SK-N-SH treated with all-trans-retinoic acid at 6 μM for 48 hours (cell line): ENCODE data around the gene LRRK1.

ENCODE experiments used
- ATAC-seq: fragments of 200-7000 bp; cut with Tn5 transposase; 3 replicates; pipeline ENCODE4 v1.9.1; 2020; ENCODE audit warnings: mild to moderate bottlenecking, moderate library complexity
- ARNTL ChIP-seq: fragments of 450-650 bp; formaldehyde crosslinking; IDR thresholded peaks from 2 replicates; pipeline ENCODE4 v1.5.0; 2020; ENCODE audit warnings: low read depth, mild to moderate bottlenecking, moderate library complexity, borderline replicate concordance
- BACH2 ChIP-seq: fragments of 250-450 bp; sonication (Bioruptor Pico); IDR thresholded peaks from 2 replicates; pipeline ENCODE4 v1.9.0; 2021; ENCODE audit warnings: mild to moderate bottlenecking, borderline replicate concordance
- CSDC2 ChIP-seq: fragments of 250-450 bp; sonication (Bioruptor Pico); IDR thresholded peaks from 2 replicates; pipeline ENCODE4 v1.5.0; 2020; ENCODE audit warnings: mild to moderate bottlenecking, moderate library complexity
- ESRRG ChIP-seq: fragments of 250-450 bp; sonication (Bioruptor Pico); IDR thresholded peaks from 2 replicates; pipeline ENCODE4 v1.6.1; 2021; ENCODE audit warnings: mild to moderate bottlenecking
- GLIS3 ChIP-seq: fragments of 250-450 bp; sonication (Bioruptor Pico); IDR thresholded peaks from 2 replicates; pipeline ENCODE4 v1.5.0; 2020; ENCODE audit warnings: mild to moderate bottlenecking, moderate library complexity
- ISL1 ChIP-seq: fragments of 250-450 bp; sonication (Bioruptor Pico); IDR thresholded peaks from 2 replicates; pipeline ENCODE4 v2.1.2; 2022; ENCODE audit warnings: mild to moderate bottlenecking, moderate library complexity
- PPARA ChIP-seq: fragments of 250-450 bp; sonication (Bioruptor Pico); IDR thresholded peaks from 2 replicates; pipeline ENCODE4 v1.5.0; 2020; ENCODE audit warnings: mild to moderate bottlenecking, borderline replicate concordance
- RARB ChIP-seq: fragments of 250-450 bp; sonication (Bioruptor Pico); IDR thresholded peaks from 2 replicates; pipeline ENCODE4 v1.8.0; 2021; ENCODE audit warnings: mild to moderate bottlenecking, moderate library complexity
- SNAI2 ChIP-seq: fragments of 250-450 bp; sonication (Bioruptor Pico); IDR thresholded peaks from 2 replicates; pipeline ENCODE4 v1.5.0; 2020; ENCODE audit warnings: mild to moderate bottlenecking, moderate library complexity
- TCF4 ChIP-seq: fragments of 250-450 bp; sonication (Bioruptor Pico); IDR thresholded peaks from 2 replicates; pipeline ENCODE4 v1.8.0; 2021; ENCODE audit warnings: mild to moderate bottlenecking, moderate library complexity, borderline replicate concordance
- ZC3H10 ChIP-seq: fragments of 250-450 bp; sonication (Bioruptor Pico); IDR thresholded peaks from 2 replicates; pipeline ENCODE4 v1.5.1; 2021; ENCODE audit warnings: mild to moderate bottlenecking, moderate library complexity
- ZFP3 ChIP-seq: fragments of 250-450 bp; sonication (Bioruptor Pico); IDR thresholded peaks from 2 replicates; pipeline ENCODE4 v1.5.0; 2020; ENCODE audit warnings: mild to moderate bottlenecking, moderate library complexity
- ZFP30 ChIP-seq: fragments of 450-650 bp; formaldehyde crosslinking; IDR thresholded peaks from 2 replicates; pipeline ENCODE4 v1.5.0; 2022; ENCODE audit warnings: mild to moderate bottlenecking, moderate library complexity
- ZNF8 ChIP-seq: fragments of 450-650 bp; formaldehyde crosslinking; IDR thresholded peaks from 2 replicates; pipeline ENCODE4 v1.5.0; 2020; ENCODE audit warnings: mild to moderate bottlenecking, moderate library complexity
- TF ChIP-seq, protein P1 (sequence below): fragments of 250-450 bp; sonication (Bioruptor Pico); IDR thresholded peaks from 2 replicates; pipeline ENCODE4 v1.5.1; 2021; ENCODE audit warnings: mild to moderate bottlenecking, moderate library complexity
- TF ChIP-seq, protein P2 (sequence below): fragments of 250-450 bp; sonication (Bioruptor Pico); IDR thresholded peaks from 2 replicates; pipeline ENCODE4 v1.8.0; 2020; ENCODE audit warnings: mild to moderate bottlenecking, moderate library complexity, borderline replicate concordance
- TF ChIP-seq, protein P3 (sequence below): fragments of 250-450 bp; sonication (Bioruptor Pico); IDR thresholded peaks from 2 replicates; pipeline ENCODE4 v1.5.0; 2020; ENCODE audit warnings: mild to moderate bottlenecking, moderate library complexity
- TF ChIP-seq, protein P4 (sequence below): fragments of 250-450 bp; sonication (Bioruptor Pico); IDR thresholded peaks from 2 replicates; pipeline ENCODE4 v1.8.0; 2021; ENCODE audit warnings: low read depth, mild to moderate bottlenecking, moderate library complexity, borderline replicate concordance

LRRK1 gene

DNA sequence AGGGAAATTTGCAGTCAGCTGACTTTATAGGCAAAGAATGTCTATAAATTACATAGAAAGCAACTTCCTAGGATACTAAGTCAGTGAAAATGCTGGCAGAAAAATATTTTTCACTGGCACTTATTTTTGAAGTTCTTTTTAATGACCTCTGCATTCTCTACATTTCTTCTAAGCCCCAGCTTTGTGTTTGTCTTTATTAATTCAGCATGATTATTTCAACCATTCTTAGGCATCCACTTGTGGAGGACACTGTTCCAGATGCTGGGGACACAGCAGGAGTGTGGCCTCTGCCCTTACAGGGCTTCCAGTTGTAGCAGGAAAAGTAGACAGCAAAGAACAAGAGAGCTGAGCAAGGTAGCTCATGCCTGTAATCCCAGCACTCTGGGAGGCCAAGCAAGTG lies 15.0 kb downstream of the LRRK1 start:
- no peak for ATAC-seq
- TF ChIP-seq, protein P1, sequence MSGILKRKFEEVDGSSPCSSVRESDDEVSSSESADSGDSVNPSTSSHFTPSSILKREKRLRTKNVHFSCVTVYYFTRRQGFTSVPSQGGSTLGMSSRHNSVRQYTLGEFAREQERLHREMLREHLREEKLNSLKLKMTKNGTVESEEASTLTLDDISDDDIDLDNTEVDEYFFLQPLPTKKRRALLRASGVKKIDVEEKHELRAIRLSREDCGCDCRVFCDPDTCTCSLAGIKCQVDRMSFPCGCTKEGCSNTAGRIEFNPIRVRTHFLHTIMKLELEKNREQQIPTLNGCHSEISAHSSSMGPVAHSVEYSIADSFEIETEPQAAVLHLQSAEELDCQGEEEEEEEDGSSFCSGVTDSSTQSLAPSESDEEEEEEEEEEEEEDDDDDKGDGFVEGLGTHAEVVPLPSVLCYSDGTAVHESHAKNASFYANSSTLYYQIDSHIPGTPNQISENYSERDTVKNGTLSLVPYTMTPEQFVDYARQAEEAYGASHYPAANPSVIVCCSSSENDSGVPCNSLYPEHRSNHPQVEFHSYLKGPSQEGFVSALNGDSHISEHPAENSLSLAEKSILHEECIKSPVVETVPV: no peak
- no peak for TF ChIP-seq BACH2 (CRISPR knock-in tag)
- TF ChIP-seq, protein P2, sequence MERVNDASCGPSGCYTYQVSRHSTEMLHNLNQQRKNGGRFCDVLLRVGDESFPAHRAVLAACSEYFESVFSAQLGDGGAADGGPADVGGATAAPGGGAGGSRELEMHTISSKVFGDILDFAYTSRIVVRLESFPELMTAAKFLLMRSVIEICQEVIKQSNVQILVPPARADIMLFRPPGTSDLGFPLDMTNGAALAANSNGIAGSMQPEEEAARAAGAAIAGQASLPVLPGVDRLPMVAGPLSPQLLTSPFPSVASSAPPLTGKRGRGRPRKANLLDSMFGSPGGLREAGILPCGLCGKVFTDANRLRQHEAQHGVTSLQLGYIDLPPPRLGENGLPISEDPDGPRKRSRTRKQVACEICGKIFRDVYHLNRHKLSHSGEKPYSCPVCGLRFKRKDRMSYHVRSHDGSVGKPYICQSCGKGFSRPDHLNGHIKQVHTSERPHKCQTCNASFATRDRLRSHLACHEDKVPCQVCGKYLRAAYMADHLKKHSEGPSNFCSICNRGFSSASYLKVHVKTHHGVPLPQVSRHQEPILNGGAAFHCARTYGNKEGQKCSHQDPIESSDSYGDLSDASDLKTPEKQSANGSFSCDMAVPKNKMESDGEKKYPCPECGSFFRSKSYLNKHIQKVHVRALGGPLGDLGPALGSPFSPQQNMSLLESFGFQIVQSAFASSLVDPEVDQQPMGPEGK: no peak
- TF ChIP-seq ISL1 (CRISPR knock-in tag): no peak
- TF ChIP-seq RARB (CRISPR knock-in tag): no peak
- no peak for TF ChIP-seq SNAI2
- TF ChIP-seq, all 23 proteins: peak for 0

DNA sequence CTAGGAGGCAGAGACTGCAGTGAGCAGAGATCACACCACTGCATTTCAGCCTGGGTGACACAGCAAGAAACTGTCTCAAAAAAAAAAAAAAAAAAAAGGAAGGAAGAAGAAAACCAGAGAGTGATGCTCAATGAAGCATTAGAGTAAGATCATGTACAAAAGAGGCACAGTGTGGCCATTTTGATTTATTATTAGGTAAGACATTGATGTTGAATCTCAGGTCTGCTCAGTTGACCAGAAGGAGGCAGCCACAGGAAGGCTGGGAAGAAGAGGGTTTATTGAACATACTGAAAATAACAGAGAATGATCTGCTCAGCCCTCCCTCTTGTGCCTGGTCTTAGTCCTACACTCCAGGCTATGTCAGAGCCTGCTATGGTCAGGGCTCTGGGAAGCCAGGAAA lies 15.6 kb downstream of the LRRK1 start:
- ATAC-seq: peak; percentile 84
- TF ChIP-seq, protein P2: no peak
- no peak for TF ChIP-seq CSDC2 (CRISPR knock-in tag)
- no peak for TF ChIP-seq PPARA (CRISPR knock-in tag)
- no peak for TF ChIP-seq RARB (CRISPR knock-in tag)
- TF ChIP-seq, protein P1: no peak
- TF ChIP-seq GLIS3 (CRISPR knock-in tag): no peak
- TF ChIP-seq ZNF8 (CRISPR knock-in tag): no peak
- no peak for TF ChIP-seq ZFP3 (CRISPR knock-in tag)
- TF ChIP-seq ISL1 (CRISPR knock-in tag): no peak
- TF ChIP-seq, protein P3, sequence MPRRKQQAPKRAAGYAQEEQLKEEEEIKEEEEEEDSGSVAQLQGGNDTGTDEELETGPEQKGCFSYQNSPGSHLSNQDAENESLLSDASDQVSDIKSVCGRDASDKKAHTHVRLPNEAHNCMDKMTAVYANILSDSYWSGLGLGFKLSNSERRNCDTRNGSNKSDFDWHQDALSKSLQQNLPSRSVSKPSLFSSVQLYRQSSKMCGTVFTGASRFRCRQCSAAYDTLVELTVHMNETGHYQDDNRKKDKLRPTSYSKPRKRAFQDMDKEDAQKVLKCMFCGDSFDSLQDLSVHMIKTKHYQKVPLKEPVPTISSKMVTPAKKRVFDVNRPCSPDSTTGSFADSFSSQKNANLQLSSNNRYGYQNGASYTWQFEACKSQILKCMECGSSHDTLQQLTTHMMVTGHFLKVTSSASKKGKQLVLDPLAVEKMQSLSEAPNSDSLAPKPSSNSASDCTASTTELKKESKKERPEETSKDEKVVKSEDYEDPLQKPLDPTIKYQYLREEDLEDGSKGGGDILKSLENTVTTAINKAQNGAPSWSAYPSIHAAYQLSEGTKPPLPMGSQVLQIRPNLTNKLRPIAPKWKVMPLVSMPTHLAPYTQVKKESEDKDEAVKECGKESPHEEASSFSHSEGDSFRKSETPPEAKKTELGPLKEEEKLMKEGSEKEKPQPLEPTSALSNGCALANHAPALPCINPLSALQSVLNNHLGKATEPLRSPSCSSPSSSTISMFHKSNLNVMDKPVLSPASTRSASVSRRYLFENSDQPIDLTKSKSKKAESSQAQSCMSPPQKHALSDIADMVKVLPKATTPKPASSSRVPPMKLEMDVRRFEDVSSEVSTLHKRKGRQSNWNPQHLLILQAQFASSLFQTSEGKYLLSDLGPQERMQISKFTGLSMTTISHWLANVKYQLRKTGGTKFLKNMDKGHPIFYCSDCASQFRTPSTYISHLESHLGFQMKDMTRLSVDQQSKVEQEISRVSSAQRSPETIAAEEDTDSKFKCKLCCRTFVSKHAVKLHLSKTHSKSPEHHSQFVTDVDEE (CRISPR knock-in tag): no peak
- no peak for TF ChIP-seq ZC3H10 (CRISPR knock-in tag)
- TF ChIP-seq ZFP30 (CRISPR knock-in tag): no peak

DNA sequence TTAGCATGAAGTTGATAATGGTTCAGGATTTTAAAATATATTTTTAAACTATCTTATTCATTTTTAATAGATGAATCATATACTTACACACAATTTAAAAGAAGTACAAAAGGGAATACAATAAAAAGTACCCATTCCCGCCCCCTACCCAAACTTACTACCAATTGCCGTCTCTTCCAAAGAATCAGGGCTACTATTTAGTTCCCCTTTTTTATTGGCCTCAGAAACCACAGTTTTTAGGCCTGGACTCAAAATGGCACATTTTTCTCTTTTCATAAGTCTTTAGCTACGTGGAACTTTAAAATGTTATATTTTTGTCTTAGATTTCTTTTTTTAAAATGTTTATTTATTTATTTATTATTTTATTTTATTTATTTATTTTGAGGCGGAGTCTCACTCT lies 18.0 kb downstream of the LRRK1 start:
- TF ChIP-seq CSDC2 (CRISPR knock-in tag) (no peak), ARNTL (no peak), ESRRG (no peak), RARB (CRISPR knock-in tag) (no peak), SNAI2 (no peak), TCF4 (CRISPR knock-in tag) (no peak), ZNF8 (CRISPR knock-in tag) (no peak), ZFP30 (CRISPR knock-in tag) (no peak), ZFP3 (CRISPR knock-in tag) (no peak)
- TF ChIP-seq, protein P4, sequence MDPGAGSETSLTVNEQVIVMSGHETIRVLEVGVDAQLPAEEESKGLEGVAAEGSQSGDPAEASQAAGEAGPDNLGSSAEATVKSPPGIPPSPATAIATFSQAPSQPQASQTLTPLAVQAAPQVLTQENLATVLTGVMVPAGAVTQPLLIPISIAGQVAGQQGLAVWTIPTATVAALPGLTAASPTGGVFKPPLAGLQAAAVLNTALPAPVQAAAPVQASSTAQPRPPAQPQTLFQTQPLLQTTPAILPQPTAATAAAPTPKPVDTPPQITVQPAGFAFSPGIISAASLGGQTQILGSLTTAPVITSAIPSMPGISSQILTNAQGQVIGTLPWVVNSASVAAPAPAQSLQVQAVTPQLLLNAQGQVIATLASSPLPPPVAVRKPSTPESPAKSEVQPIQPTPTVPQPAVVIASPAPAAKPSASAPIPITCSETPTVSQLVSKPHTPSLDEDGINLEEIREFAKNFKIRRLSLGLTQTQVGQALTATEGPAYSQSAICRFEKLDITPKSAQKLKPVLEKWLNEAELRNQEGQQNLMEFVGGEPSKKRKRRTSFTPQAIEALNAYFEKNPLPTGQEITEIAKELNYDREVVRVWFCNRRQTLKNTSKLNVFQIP (CRISPR knock-in tag): no peak
- TF ChIP-seq, protein P2: no peak
- ATAC-seq: no peak
